HUES64 (cell line): Measurements from ENCODE around the gene FAM25C.
"Not testable (repeated sequence)": the region's sequence is repeated elsewhere in the genome, so short reads cannot be mapped to it uniquely, and the experiment has no call there.

Experiments
- H3K27ac ChIP-seq: 2 replicates; pipeline ENCODE4 v1.7.0; 2013; ENCODE audit warnings: low read depth, low read length, inconsistent platforms
- H3K27me3 ChIP-seq: 2 replicates; pipeline ENCODE4 v1.6.1; 2013; ENCODE audit warnings: mild to moderate bottlenecking, low read length; ENCODE audit not compliant: insufficient read depth
- H3K36me3 ChIP-seq: 2 replicates; pipeline ENCODE4 v1.6.1; 2013; ENCODE audit warnings: mild to moderate bottlenecking, low read length; ENCODE audit not compliant: insufficient read depth
- H3K4me1 ChIP-seq: 2 replicates; pipeline ENCODE4 v1.6.1; 2013; ENCODE audit warnings: mild to moderate bottlenecking, low read length, moderate library complexity; ENCODE audit not compliant: insufficient read depth
- H3K4me3 ChIP-seq: 2 replicates; pipeline ENCODE4 v1.5.1; 2013; ENCODE audit warnings: mild to moderate bottlenecking, low read length, moderate library complexity
- H3K9ac ChIP-seq: 2 replicates; pipeline ENCODE4 v1.6.1; 2013; ENCODE audit warnings: mild to moderate bottlenecking, low read depth, low read length
- H3K9me3 ChIP-seq: 2 replicates; pipeline ENCODE4 v1.6.1; 2013; ENCODE audit warnings: low read depth, low read length; ENCODE audit not compliant: insufficient read depth
- WGBS: fragments of 150-250, 120-280 bp; methylation state at CpG from one replicate; pipeline ENCODE4 v1.1.7; 2013; ENCODE audit warnings: missing lambda C conversion rate; 5-methylcytosine and 5-hydroxymethylcytosine counted together

FAM25C gene

DNA sequence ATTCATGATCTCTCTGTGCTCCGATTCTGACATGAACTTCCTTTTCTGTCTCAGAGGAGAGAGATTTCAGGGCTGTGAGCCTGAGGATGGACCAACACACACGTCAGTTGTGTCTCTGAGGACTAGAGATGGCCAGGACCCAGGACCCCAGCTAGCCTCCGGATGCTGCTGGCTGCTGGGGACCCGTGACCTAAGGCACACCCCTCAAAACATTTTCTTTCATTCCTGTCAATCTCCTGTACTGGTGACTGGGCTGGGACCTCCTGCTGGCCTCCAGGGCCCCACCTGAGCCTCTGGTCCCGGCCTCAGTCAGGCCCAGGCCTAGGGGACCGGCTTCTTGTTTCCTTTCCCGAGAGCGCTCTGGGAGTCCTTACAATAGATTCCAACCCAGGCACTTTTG is 42.4 kb downstream of the FAM25C start:
- H3K27ac ChIP-seq, H3K4me3 ChIP-seq, H3K27me3 ChIP-seq, H3K4me1 ChIP-seq, H3K36me3 ChIP-seq, H3K9ac ChIP-seq, H3K9me3 ChIP-seq: not testable (repeated sequence)
- WGBS = 96% methylated on average over 7 of the region's 8 CpGs

DNA sequence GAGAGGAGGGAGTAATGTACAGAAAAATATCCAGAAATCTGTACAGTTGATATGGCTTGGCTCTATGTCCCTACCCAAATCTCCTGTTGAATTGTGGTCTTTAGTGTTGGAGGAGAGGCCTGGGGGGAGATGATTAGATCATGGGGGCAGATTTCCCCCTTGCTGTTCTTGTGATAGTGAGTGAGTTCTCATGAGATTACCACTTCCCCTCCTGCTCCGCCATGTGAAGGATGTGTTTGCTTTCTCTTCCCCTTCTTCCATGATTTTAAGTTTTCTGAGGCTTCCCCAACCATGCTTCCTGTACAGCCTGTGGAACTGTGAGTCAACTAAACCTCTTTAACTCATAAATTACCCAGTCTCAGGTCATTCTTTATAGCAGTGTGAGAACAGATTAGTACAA is 52.2 kb downstream of the FAM25C start:
- no CpG with 5 or more reads among the region's 1 CpG for WGBS
- not testable (repeated sequence) for H3K4me3 ChIP-seq, H3K9ac ChIP-seq, H3K4me1 ChIP-seq, H3K27ac ChIP-seq, H3K27me3 ChIP-seq, H3K9me3 ChIP-seq, H3K36me3 ChIP-seq
